PC-3 (cell line): ENCODE measurements around the gene CHTOP.

ENCODE experiments used
- CTCF ChIP-seq: fragments of 300-600 bp; sonication (generic); conservative IDR thresholded peaks from 2 replicates; pipeline ENCODE4 v1.5.1; 2017; ENCODE audit warnings: antibody characterized with exemption, low read depth, mild to moderate bottlenecking, low read length
- EZH2 ChIP-seq: fragments of 300-600 bp; sonication (generic); IDR thresholded peaks from one replicate; pipeline ENCODE4 v1.6.1; 2017; ENCODE audit warnings: antibody characterized with exemption, mild to moderate bottlenecking, low read length; ENCODE audit not compliant: unreplicated experiment

GRCh38 chr1:153602749-153603148 is 31.1 kb upstream of the CHTOP start:
- TF ChIP-seq CTCF (no peak), EZH2 (no peak)
